HFF-Myc (cell line): ENCODE measurements around the gene UHRF2.
"Not testable (repeated sequence)": the region's sequence is repeated elsewhere in the genome, so short reads cannot be mapped to it uniquely, and the experiment has no call there.

ENCODE experiments used
- DNase-seq: peaks from one replicate; pipeline ENCODE4 v3.0.0-alpha.2; 2011; ENCODE audit warnings: low read depth; ENCODE audit errors: extremely low read depth
- H3K4me3 ChIP-seq: replicated peaks from 2 replicates; pipeline ENCODE4 v1.5.1; 2011; ENCODE audit warnings: low read depth, mild to moderate bottlenecking, control low read depth, low read length
- CTCF ChIP-seq: IDR thresholded peaks from 2 replicates; pipeline ENCODE4 v1.5.1; 2012; ENCODE audit warnings: mild to moderate bottlenecking, low read depth, low read length, control low read depth; ENCODE audit errors: missing control alignments

Gene UHRF2

GRCh38 chr9:6441269-6441668 is 28.3 kb downstream of the UHRF2 start:
- H3K4me3 ChIP-seq = no peak overlapping the region
- no peak for TF ChIP-seq CTCF

GRCh38 chr9:6443661-6444060 is 30.7 kb downstream of the UHRF2 start:
- DNase-seq = no peak
- no peak overlapping the region for H3K4me3 ChIP-seq
- no peak for TF ChIP-seq CTCF

More at GRCh38 chr9:6441269-6441668, 28.3 kb downstream of the UHRF2 start:
- no peak for DNase-seq

GRCh38 chr9:6444128-6444527 is 31.1 kb downstream of the UHRF2 start:
- TF ChIP-seq CTCF = no peak
- no peak overlapping the region for H3K4me3 ChIP-seq
- DNase-seq = no peak

GRCh38 chr9:6449086-6449485 is 36.1 kb downstream of the UHRF2 start:
- DNase-seq = no peak
- TF ChIP-seq CTCF = no peak
- H3K4me3 ChIP-seq = no peak overlapping the region

DNA sequence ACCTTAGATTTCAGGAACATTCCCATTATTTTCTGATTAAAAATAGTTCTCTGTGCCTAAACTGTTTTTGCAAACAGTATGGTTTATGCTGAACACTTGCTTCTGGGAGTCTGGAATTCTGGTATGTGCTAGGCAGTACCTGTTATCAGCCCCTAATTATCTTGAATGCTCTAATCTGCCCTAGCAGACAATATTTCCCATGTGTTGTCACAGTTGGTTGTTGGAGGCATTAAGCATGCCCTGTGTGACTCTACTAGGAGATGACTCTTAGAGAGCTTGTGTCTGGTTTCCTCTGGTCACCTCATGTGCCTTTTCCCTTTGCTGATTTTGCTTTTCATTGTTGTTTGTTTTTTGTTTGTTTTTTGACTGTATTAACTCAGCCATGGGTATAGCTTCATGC is 36.6 kb downstream of the UHRF2 start:
- no peak for DNase-seq
- TF ChIP-seq CTCF = no peak
- H3K4me3 ChIP-seq = no peak overlapping the region

DNA sequence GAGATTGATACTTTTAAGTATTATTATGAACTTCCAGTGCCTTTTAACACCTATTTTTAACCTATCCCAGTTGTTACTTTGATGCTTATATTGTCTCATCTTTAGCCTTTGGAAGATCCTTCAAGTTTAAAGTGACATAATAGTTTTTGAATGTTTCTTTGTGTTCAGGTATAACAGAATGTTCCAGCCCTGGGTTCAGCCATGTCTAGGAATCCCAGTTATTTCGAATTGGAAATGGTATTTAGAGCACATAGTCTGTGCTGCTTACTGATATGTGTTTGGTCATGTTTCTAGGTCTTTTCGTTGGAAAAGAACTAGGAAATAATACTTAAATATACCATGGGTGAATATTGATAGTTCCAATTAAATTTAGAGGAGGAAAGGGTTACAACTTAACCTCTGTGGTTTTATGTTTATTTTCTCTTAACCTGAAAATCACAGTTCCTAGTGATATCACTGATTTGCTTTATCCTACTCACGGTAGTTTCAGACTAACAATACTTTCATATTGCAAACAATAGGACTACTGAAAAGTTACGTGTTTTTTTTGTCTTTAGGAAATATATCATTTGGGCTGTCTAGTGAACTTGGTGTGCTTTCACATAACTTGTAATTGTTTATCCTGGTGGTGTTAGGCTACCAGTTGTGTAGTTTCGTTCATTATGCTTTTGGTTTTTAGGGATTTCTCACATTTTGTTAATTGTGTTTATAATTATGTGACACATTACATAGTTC is 37.8 kb downstream of the UHRF2 start:
- no peak for TF ChIP-seq CTCF

GRCh38 chr9:6455292-6455691 is 42.3 kb downstream of the UHRF2 start:
- not testable (repeated sequence) for H3K4me3 ChIP-seq, DNase-seq

More for the DNA sequence above, 37.8 kb downstream of the UHRF2 start:
- H3K4me3 ChIP-seq = no peak overlapping the region
- DNase-seq = no peak

DNA sequence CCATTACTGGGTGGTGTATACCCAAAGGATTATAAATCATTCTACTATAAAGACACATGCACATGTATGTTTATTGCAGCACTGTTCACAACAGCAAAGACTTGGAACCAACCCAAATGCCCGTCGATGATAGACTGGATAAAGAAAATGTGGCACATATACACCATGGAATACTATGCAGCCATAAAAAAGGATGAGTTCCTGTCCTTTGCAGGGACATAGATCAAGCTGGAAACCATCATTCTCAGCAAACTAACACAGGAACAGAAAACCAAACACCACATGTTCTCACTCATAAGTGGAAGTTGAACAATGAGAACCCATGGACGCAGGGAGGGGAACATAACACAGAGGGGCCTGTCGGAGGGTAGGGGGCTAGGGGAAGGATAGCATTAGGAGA is 45.7 kb downstream of the UHRF2 start:
- not testable (repeated sequence) for H3K4me3 ChIP-seq, DNase-seq
